H9 (cell line): ENCODE results near the gene MRTFA. TPM values are rescaled to one million over a fixed set of nuclear protein-coding genes. Genes with fewer than 3 reads are reported as not detected.

Experiments
- DNase-seq: peaks from one replicate; pipeline ENCODE4 v3.0.0-alpha.2; 2017
- H2AFZ ChIP-seq: one replicate; pipeline ENCODE4 v1.6.1; 2013; ENCODE audit warnings: mild to moderate bottlenecking, low read length, control low read depth, moderate library complexity
- H2AK5ac ChIP-seq: 2 replicates; pipeline ENCODE4 v1.6.1; 2013; ENCODE audit warnings: low read length, control low read depth, mixed read lengths; ENCODE audit not compliant: insufficient read length
- H2BK120ac ChIP-seq: one replicate; pipeline ENCODE4 v1.6.1; 2013; ENCODE audit warnings: low read depth, mild to moderate bottlenecking, low read length, control low read depth, inconsistent platforms; ENCODE audit not compliant: poor library complexity, severe bottlenecking
- H2BK12ac ChIP-seq: 2 replicates; pipeline ENCODE4 v1.6.1; 2013; ENCODE audit warnings: low read length, control low read depth, mixed read lengths, low read depth; ENCODE audit not compliant: insufficient read length
- H2BK15ac ChIP-seq: 2 replicates; pipeline ENCODE4 v1.6.1; 2013; ENCODE audit warnings: low read depth, low read length, control low read depth
- H2BK20ac ChIP-seq: one replicate; pipeline ENCODE4 v1.6.1; 2013; ENCODE audit warnings: low read depth, mild to moderate bottlenecking, low read length, control low read depth, inconsistent platforms; ENCODE audit not compliant: poor library complexity, severe bottlenecking
- H2BK5ac ChIP-seq: 2 replicates; pipeline ENCODE4 v1.6.1; 2013; ENCODE audit warnings: low read length, control low read depth, mixed read lengths; ENCODE audit not compliant: insufficient read length
- H3K14ac ChIP-seq: 2 replicates; pipeline ENCODE4 v1.6.1; 2013; ENCODE audit warnings: low read length, control low read depth; ENCODE audit not compliant: insufficient read depth
- H3K18ac ChIP-seq: 2 replicates; pipeline ENCODE4 v1.6.1; 2013; ENCODE audit warnings: low read depth, mild to moderate bottlenecking, mixed read lengths, low read length, control low read depth; ENCODE audit not compliant: insufficient read length
- H3K23ac ChIP-seq: 2 replicates; pipeline ENCODE4 v1.6.1; 2013; ENCODE audit warnings: low read length, control low read depth, mixed read lengths, low read depth; ENCODE audit not compliant: insufficient read length
- H3K23me2 ChIP-seq: 2 replicates; pipeline ENCODE4 v1.6.1; 2013; ENCODE audit warnings: low read depth, mild to moderate bottlenecking, mixed read lengths, low read length, control low read depth; ENCODE audit not compliant: insufficient read length, poor library complexity, severe bottlenecking
- H3K27ac ChIP-seq: 2 replicates; pipeline ENCODE4 v1.5.1; 2013; ENCODE audit warnings: low read length, control low read depth, mixed read lengths, low read depth; ENCODE audit not compliant: insufficient read length
- H3K27me3 ChIP-seq: 2 replicates; pipeline ENCODE4 v1.6.1; 2013; ENCODE audit warnings: low read length, control low read depth, inconsistent platforms; ENCODE audit not compliant: insufficient read depth
- H3K4ac ChIP-seq: 2 replicates; pipeline ENCODE4 v1.6.1; 2013; ENCODE audit warnings: low read depth, mild to moderate bottlenecking, control low read depth, inconsistent platforms, low read length, moderate library complexity
- H3K4me1 ChIP-seq: 2 replicates; pipeline ENCODE4 v1.6.1; 2013; ENCODE audit warnings: low read length, control low read depth, inconsistent platforms; ENCODE audit not compliant: insufficient read depth
- H3K4me2 ChIP-seq: 2 replicates; pipeline ENCODE4 v1.6.1; 2013; ENCODE audit warnings: low read length, control low read depth, mixed read lengths; ENCODE audit not compliant: insufficient read length, insufficient read depth
- H3K56ac ChIP-seq: 2 replicates; pipeline ENCODE4 v1.6.1; 2013; ENCODE audit warnings: low read depth, mild to moderate bottlenecking, mixed read lengths, low read length, control low read depth; ENCODE audit not compliant: insufficient read length
- H3K79me1 ChIP-seq: 2 replicates; pipeline ENCODE4 v1.6.1; 2013; ENCODE audit warnings: low read depth, mild to moderate bottlenecking, moderate library complexity, low read length, control low read depth, inconsistent platforms; ENCODE audit not compliant: insufficient read depth, poor library complexity, severe bottlenecking
- H3K79me2 ChIP-seq: 2 replicates; pipeline ENCODE4 v1.6.1; 2013; ENCODE audit warnings: low read length, control low read depth, inconsistent platforms; ENCODE audit not compliant: insufficient read depth
- H3K9ac ChIP-seq: 2 replicates; pipeline ENCODE4 v1.6.1; 2013; ENCODE audit warnings: low read length, control low read depth, mixed read lengths; ENCODE audit not compliant: insufficient read length; ENCODE audit errors: extremely low read depth
- H3K9me3 ChIP-seq: one replicate; pipeline ENCODE4 v1.6.1; 2013; ENCODE audit warnings: low read depth, low read length, inconsistent platforms; ENCODE audit not compliant: control insufficient read depth
- H3T11ph ChIP-seq: one replicate; pipeline ENCODE4 v1.6.1; 2013; ENCODE audit warnings: mild to moderate bottlenecking, low read length, control low read depth, inconsistent platforms
- H4K20me1 ChIP-seq: one replicate; pipeline ENCODE4 v1.6.1; 2013; ENCODE audit not compliant: control insufficient read depth, insufficient read length, insufficient read depth
- H4K5ac ChIP-seq: 2 replicates; pipeline ENCODE4 v1.6.1; 2013; ENCODE audit warnings: low read depth, mild to moderate bottlenecking, mixed read lengths, low read length, control low read depth; ENCODE audit not compliant: insufficient read length
- H4K8ac ChIP-seq: replicated peaks from 2 replicates; pipeline ENCODE4 v1.6.1; 2013; ENCODE audit warnings: low read length, control low read depth, mixed read lengths, low read depth; ENCODE audit not compliant: insufficient read length
- H4K91ac ChIP-seq: 2 replicates; pipeline ENCODE4 v1.6.1; 2013; ENCODE audit warnings: low read depth, mild to moderate bottlenecking, moderate library complexity, mixed read lengths, low read length, control low read depth; ENCODE audit not compliant: insufficient read length
- H3K27ac Mint-ChIP-seq, 3 experiments: 2 replicates in 2 of 3; 3 replicates in 1 of 3; pipeline ENCODE4 v1.8.0; 2020 to 2021; ENCODE audit warnings: mixed read lengths in 3 of 3, mild to moderate bottlenecking in 1 of 3, moderate library complexity in 1 of 3
- H3K27me3 Mint-ChIP-seq: 2 replicates; pipeline ENCODE4 v1.8.0; 2021; ENCODE audit warnings: low read depth, mild to moderate bottlenecking, moderate library complexity, mixed read lengths
- H3K36me3 Mint-ChIP-seq, 3 experiments: 2 replicates in 2 of 3; 3 replicates in 1 of 3; pipeline ENCODE4 v1.8.0; 2020 to 2021; ENCODE audit warnings: low read depth in 3 of 3, mixed read lengths in 3 of 3; ENCODE audit not compliant: insufficient read depth in 1 of 3
- H3K4me1 Mint-ChIP-seq, 2 experiments: 2 replicates each; pipeline ENCODE4 v1.8.0; 2020; ENCODE audit warnings: mixed read lengths in 2 of 2
- H3K4me3 Mint-ChIP-seq, 2 experiments: 2 replicates in 1 of 2; 3 replicates in 1 of 2; pipeline ENCODE4 v1.8.0; 2020 to 2021; ENCODE audit warnings: mild to moderate bottlenecking in 2 of 2, mixed read lengths in 2 of 2, moderate library complexity in 1 of 2
- H3K9me3 Mint-ChIP-seq, 2 experiments: 2 replicates in 1 of 2; 3 replicates in 1 of 2; pipeline ENCODE4 v1.8.0; 2020; ENCODE audit warnings: mild to moderate bottlenecking in 2 of 2, mixed read lengths in 2 of 2, moderate library complexity in 1 of 2
- CTCF ChIP-seq: fragments of 200-600 bp; sonication (generic); conservative IDR thresholded peaks from 3 replicates; pipeline ENCODE4 v1.8.0; 2021; ENCODE audit warnings: antibody characterized with exemption, mild to moderate bottlenecking
- WGBS: extraction: QIAGEN DNeasy Blood & Tissue Kit; methylation state at CpG from one replicate; pipeline ENCODE4 v1.1.7; 2013; ENCODE audit warnings: missing lambda C conversion rate, low lambda C conversion rate, mixed read lengths; ENCODE audit not compliant: insufficient read length; ENCODE audit errors: extremely low coverage; 5-methylcytosine and 5-hydroxymethylcytosine counted together
- total RNA-seq: library from RNA; stranded (reverse); gene quantifications from 2 replicates; pipeline ENCODE4 v1.2.1, GENCODE V29; 2021

The MRTFA gene
- total RNA-seq, 1 experiment from 2014 or later = 38.1 TPM

GRCh38 chr22:40586781-40587180, 49.7 kb downstream of the MRTFA start:
- Histone ChIP-seq H4K20me1 (no peaks in the 10 kb centered on the region), H3K18ac (no peak overlapping the region), H3K27me3 (no peaks in the 10 kb centered on the region), H3K4me1 (no peaks in the 10 kb centered on the region), H3K79me1 (peaks cover 3% of the 10 kb centered on the region), H3K4me2 (no peak overlapping the region), H4K8ac (no peak overlapping the region), H2AK5ac (no peak overlapping the region), H3K9ac (no peak overlapping the region), H4K91ac (no peak overlapping the region), H2BK120ac (no peak overlapping the region), H3K23ac (no peak overlapping the region), H3T11ph (no peak overlapping the region), H4K5ac (no peak overlapping the region), H3K27ac (no peak overlapping the region), H2BK5ac (no peak overlapping the region), H3K9me3 (no peaks in the 10 kb centered on the region), H3K23me2 (no peaks in the 10 kb centered on the region), H3K56ac (no peak overlapping the region), H3K79me2 (no peaks in the 10 kb centered on the region), H3K4ac (no peak overlapping the region), H3K14ac (no peak overlapping the region), H2BK12ac (no peak overlapping the region), H2AFZ (no peak overlapping the region), H2BK20ac (no peak overlapping the region), H2BK15ac (no peak overlapping the region)
- Mint-ChIP-seq H3K9me3 (peaks cover 7 to 8% of the 10 kb centered on the region in 2 experiments; a peak in 3 of 5 replicates), H3K27me3 (no peaks in the 10 kb centered on the region), H3K36me3 (peaks cover 18 to 33% (median 27%) of the 10 kb centered on the region in 3 experiments), H3K4me1 (peaks cover 3 to 4% of the 10 kb centered on the region in 2 experiments; a peak in 2 of 4 replicates), H3K4me3 (no peak overlapping the region), H3K27ac (peak overlapping the region in 1 of 3 experiments; percentile 75; a peak in 1 of 7 replicates)
- TF ChIP-seq CTCF = no peak
- WGBS = no CpG with 5 or more reads among the region's 5 CpGs
- no peak for DNase-seq
